ENCODE measurements around the gene LEFTY2.

- TF ChIP-seq CTCF (IDR thresholded peaks at IDR 0.05) (no peak), POLR2A (IDR thresholded peaks at IDR 0.05) (no peak)
Observed at GRCh38 chr1:225944387-225944786, 3.4 kb upstream of the LEFTY2 start.

Measured in adrenal gland (tissue), 5 donors.